GM12872 (cell line): ENCODE results near the gene APMAP.

ENCODE experiments used
- TF ChIP-seq, protein P1 (sequence below): IDR thresholded peaks from 3 replicates; pipeline ENCODE4 v1.5.1; 2011; ENCODE audit warnings: low read depth, mild to moderate bottlenecking, low read length, moderate library complexity; ENCODE audit not compliant: insufficient read depth

Gene APMAP

DNA sequence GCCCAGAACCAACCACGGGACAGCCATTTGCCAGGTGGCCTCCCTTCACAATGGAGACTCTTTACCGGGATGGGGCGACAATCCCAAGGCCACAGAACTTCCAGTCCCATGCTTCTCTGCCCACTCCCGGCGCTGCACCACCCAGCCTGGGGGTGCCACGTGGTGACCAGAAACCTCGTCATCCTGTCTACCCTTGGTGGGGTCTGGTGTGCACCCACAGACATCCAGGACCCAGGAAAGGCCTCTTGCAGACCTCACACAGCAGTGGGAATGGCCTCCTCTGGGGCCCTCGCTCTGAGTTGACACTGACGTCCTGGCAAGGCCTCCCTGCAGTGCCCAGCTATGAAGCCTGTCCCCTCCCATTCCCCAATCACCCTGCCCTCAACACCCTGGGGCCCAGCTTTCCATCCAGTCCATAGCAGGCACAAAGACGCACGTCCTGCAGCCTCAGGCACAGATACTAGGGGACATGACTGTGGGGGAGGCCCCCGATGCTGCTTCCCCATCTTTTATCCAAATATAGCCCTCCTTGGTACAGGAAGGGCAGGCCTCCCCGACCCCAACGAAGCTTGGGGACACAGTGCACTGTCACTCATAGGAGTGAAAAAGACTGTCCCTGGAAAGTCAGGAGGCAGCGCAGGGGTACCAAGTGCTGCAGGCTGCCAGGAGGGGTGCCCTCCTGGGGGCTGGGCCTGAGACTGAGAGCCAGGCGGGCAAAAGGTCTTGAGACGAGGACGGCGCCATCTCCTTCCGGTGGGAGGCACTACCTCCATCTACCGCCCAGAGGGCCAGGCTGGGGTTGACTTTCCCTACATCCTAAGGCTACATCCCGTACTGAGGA, 36.3 kb downstream of the APMAP start:
- TF ChIP-seq, protein P1, sequence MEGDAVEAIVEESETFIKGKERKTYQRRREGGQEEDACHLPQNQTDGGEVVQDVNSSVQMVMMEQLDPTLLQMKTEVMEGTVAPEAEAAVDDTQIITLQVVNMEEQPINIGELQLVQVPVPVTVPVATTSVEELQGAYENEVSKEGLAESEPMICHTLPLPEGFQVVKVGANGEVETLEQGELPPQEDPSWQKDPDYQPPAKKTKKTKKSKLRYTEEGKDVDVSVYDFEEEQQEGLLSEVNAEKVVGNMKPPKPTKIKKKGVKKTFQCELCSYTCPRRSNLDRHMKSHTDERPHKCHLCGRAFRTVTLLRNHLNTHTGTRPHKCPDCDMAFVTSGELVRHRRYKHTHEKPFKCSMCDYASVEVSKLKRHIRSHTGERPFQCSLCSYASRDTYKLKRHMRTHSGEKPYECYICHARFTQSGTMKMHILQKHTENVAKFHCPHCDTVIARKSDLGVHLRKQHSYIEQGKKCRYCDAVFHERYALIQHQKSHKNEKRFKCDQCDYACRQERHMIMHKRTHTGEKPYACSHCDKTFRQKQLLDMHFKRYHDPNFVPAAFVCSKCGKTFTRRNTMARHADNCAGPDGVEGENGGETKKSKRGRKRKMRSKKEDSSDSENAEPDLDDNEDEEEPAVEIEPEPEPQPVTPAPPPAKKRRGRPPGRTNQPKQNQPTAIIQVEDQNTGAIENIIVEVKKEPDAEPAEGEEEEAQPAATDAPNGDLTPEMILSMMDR: no peak

DNA sequence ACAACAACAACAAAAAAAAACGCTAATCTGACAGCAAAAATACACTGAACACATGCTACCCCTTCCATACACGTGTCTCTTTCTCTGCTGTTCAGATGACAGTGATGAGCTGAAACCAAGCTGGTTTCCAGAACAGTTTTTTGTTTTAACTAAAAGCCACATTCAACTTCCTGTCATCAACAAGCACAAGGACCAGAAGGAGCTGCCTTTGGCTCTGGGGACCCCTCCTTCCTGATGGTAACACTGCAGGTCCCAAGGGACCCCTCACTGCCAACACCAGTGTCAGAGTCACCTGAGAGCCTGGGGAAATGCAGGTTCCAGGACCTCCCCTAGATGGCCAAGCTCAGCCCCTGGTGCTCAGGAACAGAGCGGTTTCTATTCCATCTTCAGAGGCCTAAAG, 37.5 kb downstream of the APMAP start:
- TF ChIP-seq, protein P1: 0 out of 3 replicates have a peak, but pooled peaks have one; percentile 25

DNA sequence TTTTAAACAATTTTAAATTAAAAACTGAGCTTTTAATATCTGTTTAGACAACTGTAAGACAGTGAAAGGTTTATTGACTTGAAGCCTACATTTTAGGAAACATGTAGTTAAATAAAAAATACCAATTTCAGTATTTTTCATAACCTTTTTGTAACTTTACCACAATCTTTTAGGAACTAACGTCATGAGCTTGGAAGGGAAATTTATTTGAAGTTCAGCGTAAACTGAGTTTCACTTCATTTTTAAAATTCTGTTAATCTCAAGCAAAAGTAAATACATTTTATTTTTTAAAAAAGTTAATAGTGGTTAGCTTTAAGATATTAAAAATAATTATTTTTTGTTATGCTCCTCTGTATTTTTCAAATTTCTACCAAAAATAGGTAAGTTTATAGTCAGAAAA, 38.0 kb downstream of the APMAP start:
- TF ChIP-seq, protein P1: no peak

DNA sequence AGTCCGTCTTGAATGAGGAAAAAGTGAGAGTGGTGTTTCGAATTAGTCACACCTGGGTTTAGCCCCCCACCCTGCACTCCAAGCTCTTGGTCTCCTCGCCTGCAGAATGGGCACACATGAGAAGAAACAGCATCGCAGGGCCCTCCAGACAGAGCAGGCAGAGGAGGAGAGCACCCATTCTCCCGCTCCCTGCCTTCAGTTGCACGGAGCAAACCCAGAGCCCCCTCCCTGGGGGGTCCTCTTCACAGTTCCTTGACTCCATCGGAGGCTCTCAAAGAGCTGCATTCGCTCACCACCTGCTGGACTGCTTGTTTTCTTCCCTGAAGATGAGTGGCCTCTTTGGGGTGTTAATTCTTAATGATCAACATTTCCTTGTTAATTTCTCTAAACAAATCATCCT, 38.4 kb downstream of the APMAP start:
- TF ChIP-seq, protein P1: no peak

DNA sequence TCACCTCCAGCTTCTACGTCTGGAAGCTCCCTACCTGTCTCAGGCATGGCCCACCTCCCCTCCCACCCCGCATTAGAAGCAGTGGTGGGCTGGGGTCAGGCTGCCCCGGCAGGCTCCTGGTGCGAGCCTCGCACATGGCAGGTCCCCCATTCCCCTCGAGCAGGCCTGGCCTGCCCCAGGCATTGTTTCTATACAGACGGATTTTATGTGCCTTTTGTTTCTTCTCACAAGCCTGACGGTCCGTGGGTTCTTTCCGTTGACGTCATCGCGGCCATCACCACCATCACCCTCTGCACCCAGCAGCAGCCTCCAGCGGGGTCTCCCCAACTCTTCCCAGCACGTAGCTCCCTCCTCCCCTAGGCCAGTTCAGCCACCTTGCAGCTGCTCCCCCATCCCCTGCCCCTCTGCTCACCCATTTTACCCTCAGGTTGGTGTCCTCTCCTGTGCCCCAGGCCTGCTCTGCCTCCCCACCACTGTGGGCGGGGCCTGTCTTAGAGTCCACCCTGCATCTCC, 38.9 kb downstream of the APMAP start:
- TF ChIP-seq, protein P1: no peak

DNA sequence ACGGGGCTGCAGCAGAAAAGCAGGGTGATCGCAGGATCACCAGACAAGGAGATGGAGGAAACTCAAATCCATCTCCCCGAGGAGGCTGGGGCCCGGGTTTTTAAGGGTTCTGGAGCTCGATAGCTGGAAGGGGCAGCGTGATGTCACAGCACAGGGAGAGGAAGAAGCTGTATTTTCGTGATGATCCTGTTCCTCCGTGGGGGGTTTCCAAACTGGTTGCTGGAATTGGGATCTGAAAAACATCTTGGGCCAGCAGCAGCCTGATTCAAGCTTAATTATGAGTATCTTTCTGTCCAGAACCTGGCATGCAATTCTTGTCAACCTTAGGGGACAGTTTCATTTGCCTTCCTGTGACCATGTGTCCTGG, 39.4 kb downstream of the APMAP start:
- TF ChIP-seq, protein P1: no peak

DNA sequence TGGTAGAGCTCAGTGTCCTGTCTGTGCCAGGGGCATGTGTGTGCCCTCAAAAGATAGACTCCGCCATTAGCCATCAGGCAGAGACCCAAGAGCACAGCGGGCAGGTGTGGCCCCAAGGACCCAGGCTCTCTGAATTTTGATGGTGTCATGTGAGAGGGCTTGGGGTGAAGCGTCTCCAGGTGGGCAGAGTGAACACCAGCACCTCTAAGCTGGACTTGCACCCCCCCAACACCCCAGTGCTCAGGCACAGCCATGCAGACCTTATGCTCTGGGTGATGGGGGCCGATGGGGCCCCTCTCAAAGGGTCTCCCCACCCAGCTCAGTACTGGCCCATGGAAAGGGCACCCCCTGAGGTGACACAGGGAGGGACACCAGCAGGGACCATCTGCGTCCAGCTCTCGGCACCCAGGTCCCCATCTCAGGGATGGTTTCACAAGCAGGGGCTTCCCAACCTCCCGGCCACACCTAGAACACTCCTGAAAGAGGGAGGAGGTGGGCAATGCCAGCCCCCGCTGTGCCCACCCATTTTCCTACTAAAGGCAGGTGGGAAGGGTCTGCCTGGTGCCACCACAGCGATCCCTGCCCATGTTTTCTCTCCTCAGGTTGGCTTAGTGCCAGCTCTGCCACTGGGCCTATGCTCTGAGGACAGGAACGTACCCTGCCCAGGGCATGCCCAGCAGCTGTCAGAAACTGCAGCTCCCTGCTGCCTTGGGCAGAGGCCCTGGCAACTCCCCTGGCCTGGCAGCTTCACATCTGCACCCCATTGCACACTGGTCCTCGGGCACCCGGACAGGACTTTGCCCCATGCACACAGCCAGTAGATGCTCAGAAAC, 40.0 kb downstream of the APMAP start:
- TF ChIP-seq, protein P1: no peak
